GM12878 (cell line): ENCODE results near the gene BNIP5. TPM values are rescaled to one million over a fixed set of nuclear protein-coding genes. Genes with fewer than 3 reads are reported as not detected.

Experiments
- ATAC-seq: fragments of 200-7000 bp; cut with Tn5 transposase; 3 replicates; pipeline ENCODE4 v1.9.1; 2020; ENCODE audit warnings: mild to moderate bottlenecking, moderate library complexity
- BruUV-seq: library from RNA; stranded (reverse); fragments of 400-500 nt; replicated peaks from 2 replicates; lab custom pipeline; 2021; lab: Mats Ljungman, UMichigan
- CTCF ChIA-PET: fragments of 300-600 bp; sonication (Branson Sonifier 250); formaldehyde crosslinking; extraction: SDS; loops from one replicate; lab custom pipeline; 2021; ENCODE audit warnings: inconsistent platforms; lab: Yijun Ruan, JAX
- POLR2A ChIA-PET: fragments of 350-600 bp; formaldehyde crosslinking; extraction: SDS; loops from one replicate; lab custom pipeline; 2021; ENCODE audit warnings: inconsistent platforms; lab: Charles Lee
- RAD21 ChIA-PET: fragments of 300-600 bp; sonication (Branson Sonifier 250); formaldehyde crosslinking; loops from one replicate; lab custom pipeline; 2023; ENCODE audit warnings: antibody characterized with exemption; ENCODE audit not compliant: unreplicated experiment; lab: Charles Lee
- SMC1A ChIA-PET: fragments of 300-600 bp; sonication (Branson Sonifier 250); formaldehyde crosslinking; loops from one replicate; lab custom pipeline; 2023; ENCODE audit not compliant: unreplicated experiment, uncharacterized antibody; lab: Charles Lee
- DNase-seq: peaks from one replicate; pipeline ENCODE4 v3.0.0-alpha.2; 2011; ENCODE audit warnings: low read depth, low spot score
- FAIRE-seq: peaks from 3 replicates; lab custom pipeline; 2011; peaks lifted over from hg19 to GRCh38; lab: Jason Lieb, UNC
- H2AFZ ChIP-seq: 2 replicates; pipeline ENCODE4 v1.6.0; 2011; ENCODE audit warnings: low read depth, low read length, control low read depth; ENCODE audit not compliant: control insufficient read depth
- H3K27ac ChIP-seq: 2 replicates; pipeline ENCODE4 v1.5.1; 2011; ENCODE audit warnings: control low read depth; ENCODE audit not compliant: control insufficient read depth, insufficient read depth
- H3K27me3 ChIP-seq, 2 experiments: replicated peaks in 1 of 2; 2 replicates each; pipeline versions ENCODE4 v1.6.0 to v1.6.1; 2011; ENCODE audit warnings: low read length in 1 of 2; ENCODE audit not compliant: control insufficient read depth in 2 of 2, insufficient read depth in 2 of 2
- H3K36me3 ChIP-seq, 2 experiments: 2 replicates each; pipeline ENCODE4 v1.5.1; 2011; ENCODE audit warnings: low read length in 1 of 2; ENCODE audit not compliant: control insufficient read depth in 2 of 2, insufficient read depth in 2 of 2
- H3K4me1 ChIP-seq: 2 replicates; pipeline ENCODE4 v1.6.1; 2011; ENCODE audit warnings: mild to moderate bottlenecking, low read length, moderate library complexity, mixed read lengths; ENCODE audit not compliant: control insufficient read depth, insufficient read depth
- H3K4me2 ChIP-seq: 2 replicates; pipeline ENCODE4 v1.6.0; 2011; ENCODE audit warnings: control low read depth; ENCODE audit not compliant: control insufficient read depth, insufficient read depth
- H3K4me3 ChIP-seq: fragments of 200-600 bp; sonication (generic); 2 replicates; pipeline ENCODE4 v1.5.1; 2016
- H3K79me2 ChIP-seq: 2 replicates; pipeline ENCODE4 v1.6.0; 2011; ENCODE audit warnings: low read length; ENCODE audit not compliant: control insufficient read depth, insufficient read depth
- H3K9ac ChIP-seq: 2 replicates; pipeline ENCODE4 v1.8.0; 2011; ENCODE audit warnings: low read length, control low read depth, mixed read lengths; ENCODE audit not compliant: control insufficient read depth, insufficient read depth
- H3K9me3 ChIP-seq: replicated peaks from 3 replicates; pipeline ENCODE4 v1.5.1; 2011; ENCODE audit warnings: mild to moderate bottlenecking, low read length; ENCODE audit not compliant: control insufficient read depth, insufficient read depth
- H4K20me1 ChIP-seq: 2 replicates; pipeline ENCODE4 v1.6.0; 2011; ENCODE audit not compliant: control insufficient read depth, insufficient read depth
- ATF7 ChIP-seq: fragments of 450-650 bp; IDR thresholded peaks from 2 replicates; pipeline ENCODE4 v1.6.1; 2016; ENCODE audit warnings: low read depth, mild to moderate bottlenecking
- ESRRA ChIP-seq: IDR thresholded peaks from 2 replicates; pipeline ENCODE4 v1.6.1; 2012; ENCODE audit warnings: mild to moderate bottlenecking, low read length, improper control_type of control experiment
- FOXK2 ChIP-seq: fragments of 450-650 bp; IDR thresholded peaks from 2 replicates; pipeline ENCODE4 v1.6.1; 2017; ENCODE audit warnings: mild to moderate bottlenecking, moderate library complexity
- NRF1 ChIP-seq: conservative IDR thresholded peaks from 2 replicates; pipeline ENCODE4 v1.6.1; 2011; ENCODE audit warnings: mild to moderate bottlenecking, low read depth, low read length, improper control_type of control experiment
- PML ChIP-seq: IDR thresholded peaks from 2 replicates; pipeline ENCODE4 v1.6.1; 2012; ENCODE audit warnings: low read length, inconsistent platforms
- RB1 ChIP-seq: fragments of 450-650 bp; formaldehyde crosslinking; IDR thresholded peaks from 2 replicates; pipeline ENCODE4 v1.6.1; 2017; ENCODE audit warnings: mild to moderate bottlenecking, borderline replicate concordance
- RFX5 ChIP-seq: IDR thresholded peaks from 2 replicates; pipeline ENCODE4 v1.6.1; 2011; ENCODE audit warnings: low read depth, low read length, improper control_type of control experiment
- RUNX3 ChIP-seq: IDR thresholded peaks from 2 replicates; pipeline ENCODE4 v1.6.1; 2012; ENCODE audit warnings: low read length, inconsistent platforms
- SRF ChIP-seq, 2 experiments: IDR thresholded peaks; 2 replicates each; pipeline ENCODE4 v1.6.1; 2011; ENCODE audit warnings: low read depth in 2 of 2, low read length in 2 of 2, mild to moderate bottlenecking in 1 of 2, moderate library complexity in 1 of 2
- TAF1 ChIP-seq: IDR thresholded peaks from 2 replicates; pipeline ENCODE4 v1.6.1; 2011; ENCODE audit warnings: mild to moderate bottlenecking, low read depth, low read length, borderline replicate concordance
- ZZZ3 ChIP-seq: IDR thresholded peaks from 2 replicates; pipeline ENCODE4 v1.6.1; 2011; ENCODE audit warnings: low read depth; ENCODE audit not compliant: control insufficient read depth, insufficient read length
- WGBS: methylation state at CpG from one replicate; pipeline ENCODE4 v1.1.6; 2016; ENCODE audit warnings: low lambda C conversion rate; ENCODE audit not compliant: insufficient replicate concordance, insufficient coverage; ENCODE audit errors: missing lambda C conversion rate; 5-methylcytosine and 5-hydroxymethylcytosine counted together
- in situ Hi-C: fragments of 300-500 bp; cut with MboI; formaldehyde crosslinking; loops from 9 replicates; pipeline ENCODE4 v1.14.3; 2018; ENCODE audit warnings: mixed read lengths
- intact Hi-C: fragments of 100-400 bp; cut with micrococcal nuclease; formaldehyde crosslinking; loops from one replicate; pipeline ENCODE4 v1.14.2; 2022; ENCODE audit not compliant: unreplicated experiment
- polyA plus RNA-seq, 11 experiments: library from polyadenylated mRNA; depleted of rRNA in 4 of 11; unstranded in 6 of 11; stranded (reverse) in 5 of 11; fragments of >200 nt; fragmentation: Nextera tagmentation in 4 of 11; fragmentation: Illumina TruSeq in 1 of 11; extraction: Ambion mirVana in 4 of 11; extraction: Trizol in 1 of 11; gene quantifications; 1 replicate in 1 of 11; 2 replicates in 10 of 11; pipeline versions ENCODE4 v1.2.1 to v1.2.3, GENCODE V29; 2011 to 2016; ENCODE audit warnings: inconsistent platforms in 2 of 11, missing spikeins in 2 of 11, low read depth in 1 of 11
- total RNA-seq, 4 experiments: library from RNA; depleted of rRNA in 3 of 4; stranded (reverse); fragments of >200 nt in 3 of 4; fragmentation: Illumina TruSeq in 1 of 4; extraction: Trizol in 1 of 4; gene quantifications; 2 replicates each; pipeline versions ENCODE4 v1.2.1 to v1.2.3, GENCODE V29; 2013 to 2021
- TF ChIP-seq, protein P1 (sequence below): IDR thresholded peaks from 2 replicates; pipeline ENCODE4 v1.6.1; 2011; ENCODE audit warnings: low read depth, mild to moderate bottlenecking, low read length, moderate library complexity, borderline replicate concordance; ENCODE audit errors: extremely low read depth
- TF ChIP-seq, protein P2 (sequence below): fragments of 450-650 bp; IDR thresholded peaks from 2 replicates; pipeline ENCODE4 v1.6.1; 2017; ENCODE audit warnings: mild to moderate bottlenecking, moderate library complexity
- TF ChIP-seq, protein P3 (sequence below): fragments of 450-650 bp; formaldehyde crosslinking; IDR thresholded peaks from 2 replicates; pipeline ENCODE4 v1.4.0; 2022; ENCODE audit warnings: mild to moderate bottlenecking, moderate library complexity

Gene BNIP5
- total and polyA plus RNA-seq, 10 of the 15 experiments (the other 5 are each of a cell fraction or from before 2014, with no cell fraction given) = 0.02 to 0.68 (median 0.05) TPM; not detected in 2

DNA sequence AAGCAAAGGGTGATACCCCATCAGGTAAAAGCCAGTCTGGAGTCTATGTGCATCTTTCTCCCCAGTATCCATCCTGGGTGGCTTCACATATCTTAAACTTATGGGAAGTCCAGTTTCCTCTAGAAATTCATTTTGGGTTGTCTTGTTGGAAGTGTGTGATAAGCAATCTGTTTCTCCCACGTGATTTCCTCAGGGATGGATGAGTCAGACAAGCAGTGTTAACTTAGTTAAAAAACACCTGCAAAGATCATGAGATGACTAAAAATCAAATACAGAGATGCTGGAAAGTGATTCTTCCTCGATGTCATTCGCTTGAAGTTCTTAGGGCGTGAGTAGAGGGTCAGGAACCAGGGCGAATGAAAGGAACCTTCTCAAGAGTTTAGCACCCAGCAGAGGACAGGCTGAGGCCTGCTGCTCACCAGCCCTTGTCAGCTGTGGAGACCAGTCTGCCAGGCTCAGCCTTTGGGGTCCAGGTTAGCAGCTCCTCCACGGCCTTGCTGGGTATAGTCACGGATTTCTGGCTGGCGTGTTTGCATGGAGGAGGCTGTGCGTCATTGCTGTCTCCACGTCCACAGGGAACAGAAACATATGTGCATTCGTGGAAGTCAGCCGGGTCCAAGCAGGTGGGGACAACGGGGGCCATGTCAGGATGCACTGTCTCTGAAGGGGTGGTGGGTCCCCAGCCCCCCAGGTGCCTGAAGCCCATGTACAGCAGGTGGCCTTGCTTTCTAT, 69.6 kb downstream of the BNIP5 start:
- H3K4me2 ChIP-seq = no peak overlapping the region
- no peak for FAIRE-seq
- POLR2A ChIA-PET = no interaction called here
- TF ChIP-seq RFX5 = no peak
- TF ChIP-seq NRF1 = no peak
- TF ChIP-seq PML = no peak
- no peak for TF ChIP-seq ATF7
- TF ChIP-seq, protein P1, sequence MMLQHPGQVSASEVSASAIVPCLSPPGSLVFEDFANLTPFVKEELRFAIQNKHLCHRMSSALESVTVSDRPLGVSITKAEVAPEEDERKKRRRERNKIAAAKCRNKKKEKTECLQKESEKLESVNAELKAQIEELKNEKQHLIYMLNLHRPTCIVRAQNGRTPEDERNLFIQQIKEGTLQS = no peak
- TF ChIP-seq, protein P2, sequence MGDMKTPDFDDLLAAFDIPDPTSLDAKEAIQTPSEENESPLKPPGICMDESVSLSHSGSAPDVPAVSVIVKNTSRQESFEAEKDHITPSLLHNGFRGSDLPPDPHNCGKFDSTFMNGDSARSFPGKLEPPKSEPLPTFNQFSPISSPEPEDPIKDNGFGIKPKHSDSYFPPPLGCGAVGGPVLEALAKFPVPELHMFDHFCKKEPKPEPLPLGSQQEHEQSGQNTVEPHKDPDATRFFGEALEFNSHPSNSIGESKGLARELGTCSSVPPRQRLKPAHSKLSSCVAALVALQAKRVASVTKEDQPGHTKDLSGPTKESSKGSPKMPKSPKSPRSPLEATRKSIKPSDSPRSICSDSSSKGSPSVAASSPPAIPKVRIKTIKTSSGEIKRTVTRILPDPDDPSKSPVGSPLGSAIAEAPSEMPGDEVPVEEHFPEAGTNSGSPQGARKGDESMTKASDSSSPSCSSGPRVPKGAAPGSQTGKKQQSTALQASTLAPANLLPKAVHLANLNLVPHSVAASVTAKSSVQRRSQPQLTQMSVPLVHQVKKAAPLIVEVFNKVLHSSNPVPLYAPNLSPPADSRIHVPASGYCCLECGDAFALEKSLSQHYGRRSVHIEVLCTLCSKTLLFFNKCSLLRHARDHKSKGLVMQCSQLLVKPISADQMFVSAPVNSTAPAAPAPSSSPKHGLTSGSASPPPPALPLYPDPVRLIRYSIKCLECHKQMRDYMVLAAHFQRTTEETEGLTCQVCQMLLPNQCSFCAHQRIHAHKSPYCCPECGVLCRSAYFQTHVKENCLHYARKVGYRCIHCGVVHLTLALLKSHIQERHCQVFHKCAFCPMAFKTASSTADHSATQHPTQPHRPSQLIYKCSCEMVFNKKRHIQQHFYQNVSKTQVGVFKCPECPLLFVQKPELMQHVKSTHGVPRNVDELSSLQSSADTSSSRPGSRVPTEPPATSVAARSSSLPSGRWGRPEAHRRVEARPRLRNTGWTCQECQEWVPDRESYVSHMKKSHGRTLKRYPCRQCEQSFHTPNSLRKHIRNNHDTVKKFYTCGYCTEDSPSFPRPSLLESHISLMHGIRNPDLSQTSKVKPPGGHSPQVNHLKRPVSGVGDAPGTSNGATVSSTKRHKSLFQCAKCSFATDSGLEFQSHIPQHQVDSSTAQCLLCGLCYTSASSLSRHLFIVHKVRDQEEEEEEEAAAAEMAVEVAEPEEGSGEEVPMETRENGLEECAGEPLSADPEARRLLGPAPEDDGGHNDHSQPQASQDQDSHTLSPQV = no peak
- no peak for TF ChIP-seq FOXK2
- TF ChIP-seq SRF (IDR thresholded peaks at IDR 0.05; ENCODE audit: low read depth in 2 of 2, low read length in 2 of 2) = no peak
- no peak for TF ChIP-seq RB1
- TF ChIP-seq, protein P3, sequence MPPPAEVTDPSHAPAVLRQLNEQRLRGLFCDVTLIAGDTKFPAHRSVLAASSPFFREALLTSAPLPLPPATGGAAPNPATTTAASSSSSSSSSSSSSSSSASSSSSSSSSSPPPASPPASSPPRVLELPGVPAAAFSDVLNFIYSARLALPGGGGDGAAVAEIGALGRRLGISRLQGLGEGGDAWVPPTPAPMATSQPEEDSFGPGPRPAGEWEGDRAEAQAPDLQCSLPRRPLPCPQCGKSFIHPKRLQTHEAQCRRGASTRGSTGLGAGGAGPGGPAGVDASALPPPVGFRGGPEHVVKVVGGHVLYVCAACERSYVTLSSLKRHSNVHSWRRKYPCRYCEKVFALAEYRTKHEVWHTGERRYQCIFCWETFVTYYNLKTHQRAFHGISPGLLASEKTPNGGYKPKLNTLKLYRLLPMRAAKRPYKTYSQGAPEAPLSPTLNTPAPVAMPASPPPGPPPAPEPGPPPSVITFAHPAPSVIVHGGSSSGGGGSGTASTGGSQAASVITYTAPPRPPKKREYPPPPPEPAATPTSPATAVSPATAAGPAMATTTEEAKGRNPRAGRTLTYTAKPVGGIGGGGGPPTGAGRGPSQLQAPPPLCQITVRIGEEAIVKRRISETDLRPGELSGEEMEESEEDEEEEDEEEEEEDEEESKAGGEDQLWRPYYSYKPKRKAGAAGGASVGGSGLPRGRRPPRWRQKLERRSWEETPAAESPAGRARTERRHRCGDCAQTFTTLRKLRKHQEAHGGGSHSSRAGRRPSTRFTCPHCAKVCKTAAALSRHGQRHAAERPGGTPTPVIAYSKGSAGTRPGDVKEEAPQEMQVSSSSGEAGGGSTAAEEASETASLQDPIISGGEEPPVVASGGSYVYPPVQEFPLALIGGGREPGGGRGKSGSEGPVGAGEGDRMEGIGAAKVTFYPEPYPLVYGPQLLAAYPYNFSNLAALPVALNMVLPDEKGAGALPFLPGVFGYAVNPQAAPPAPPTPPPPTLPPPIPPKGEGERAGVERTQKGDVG (CRISPR knock-in tag) = no peak
- no peak for TF ChIP-seq ZZZ3
- no peak for TF ChIP-seq RUNX3
- no peak for TF ChIP-seq ESRRA
- TF ChIP-seq TAF1 = no peak

More for the DNA sequence above, 69.6 kb downstream of the BNIP5 start:
- Histone ChIP-seq H3K79me2 (no peaks in the 10 kb centered on the region), H3K36me3 (no peaks in the 10 kb centered on the region), H3K27me3 (no peaks in the 10 kb centered on the region; a peak in 1 of 4 replicates), H3K9ac (no peak overlapping the region), H3K4me1 (no peaks in the 10 kb centered on the region), H2AFZ (no peak overlapping the region), H3K9me3 (peaks cover 4% of the 10 kb centered on the region; the same call in 1 of the 3 replicates), H3K4me3 (no peak overlapping the region), H4K20me1 (no peaks in the 10 kb centered on the region), H3K27ac (no peak overlapping the region)
- CTCF ChIA-PET = no interaction called here
- in situ Hi-C loops = no loop called here
- no peak for DNase-seq
- intact Hi-C loops = no loop called here
- WGBS = 39% methylated on average over 13 of the region's 13 CpGs
- no TSS peak for BruUV-seq
- RAD21 ChIA-PET = no interaction called here
- ATAC-seq = no peak
- SMC1A ChIA-PET = no interaction called here
